Activated CD8-positive, alpha-beta memory T cell treated with anti-CD3 and anti-CD28 coated beads, Interleukin-2, amount 50 U/mL, for 1 hour (primary cell): ENCODE results near the gene USP35.
"Not testable (repeated sequence)": the region's sequence is repeated elsewhere in the genome, so short reads cannot be mapped to it uniquely, and the experiment has no call there.

Experiments
- DNase-seq: peaks from one replicate; pipeline ENCODE4 v3.0.0-alpha.2; 2020; ENCODE audit errors: extremely low read depth

USP35 gene

GRCh38 chr11:78216571-78217287, 28.0 kb downstream of the USP35 start:
- DNase-seq, result no peak

- DNase-seq, result no peak
Measured at GRCh38 chr11:78217650-78218541, 29.2 kb downstream of the USP35 start.

- no peak for DNase-seq
Measured at GRCh38 chr11:78218707-78219492, 30.2 kb downstream of the USP35 start.

- no peak for DNase-seq
Measured at GRCh38 chr11:78219493-78220217, 30.9 kb downstream of the USP35 start.

- no peak for DNase-seq
Measured at GRCh38 chr11:78220218-78221157, 31.8 kb downstream of the USP35 start.

GRCh38 chr11:78221396-78222315, 32.9 kb downstream of the USP35 start:
- no peak for DNase-seq

- DNase-seq, result not testable (repeated sequence)
Measured at GRCh38 chr11:78222726-78223125, 34.0 kb downstream of the USP35 start.

GRCh38 chr11:78223320-78223954, 34.7 kb downstream of the USP35 start:
- DNase-seq, result no peak

- DNase-seq, result no peak
Measured at GRCh38 chr11:78224506-78224905, 35.8 kb downstream of the USP35 start.

GRCh38 chr11:78224906-78225420, 36.2 kb downstream of the USP35 start:
- no peak for DNase-seq

- no peak for DNase-seq
Measured at GRCh38 chr11:78226684-78227680, 38.3 kb downstream of the USP35 start.

GRCh38 chr11:78227921-78228320, 39.2 kb downstream of the USP35 start:
- DNase-seq, result no peak

GRCh38 chr11:78228467-78228866, 39.7 kb downstream of the USP35 start:
- DNase-seq, result no peak

- DNase-seq, result no peak
Measured at GRCh38 chr11:78229106-78229505, 40.4 kb downstream of the USP35 start.

GRCh38 chr11:78230161-78230877, 41.6 kb downstream of the USP35 start:
- no peak for DNase-seq

GRCh38 chr11:78231962-78232501, 43.3 kb downstream of the USP35 start:
- DNase-seq, result no peak
